HepG2 (cell line): ENCODE measurements around the gene EVL. TPM values are rescaled to one million over a fixed set of nuclear protein-coding genes. Genes with fewer than 3 reads are reported as not detected.

Source experiments
- BCL3 ChIP-seq: sonication (generic); formaldehyde crosslinking; IDR thresholded peaks from 2 replicates; pipeline ENCODE4 v1.5.1; 2020; ENCODE audit warnings: mild to moderate bottlenecking, missing genetic modification reagents, moderate library complexity
- DRAP1 ChIP-seq: IDR thresholded peaks from 2 replicates; pipeline ENCODE4 v1.6.1; 2016; ENCODE audit warnings: missing genetic modification reagents, missing compliant biosample characterization
- ESRRA ChIP-seq: sonication (generic); formaldehyde crosslinking; IDR thresholded peaks from 2 replicates; pipeline ENCODE4 v1.5.1; 2020; ENCODE audit warnings: mild to moderate bottlenecking, low read depth, missing genetic modification reagents
- FOSL2 ChIP-seq: sonication (generic); formaldehyde crosslinking; IDR thresholded peaks from 2 replicates; pipeline ENCODE4 v1.4.0; 2020; ENCODE audit warnings: missing genetic modification reagents
- GRHL1 ChIP-seq: sonication (generic); formaldehyde crosslinking; conservative IDR thresholded peaks from 2 replicates; pipeline ENCODE4 v1.8.0; 2022; ENCODE audit warnings: missing genetic modification reagents
- JUNB ChIP-seq: sonication (generic); formaldehyde crosslinking; IDR thresholded peaks from 2 replicates; pipeline ENCODE4 v1.8.0; 2022; ENCODE audit warnings: missing genetic modification reagents, mild to moderate bottlenecking, borderline replicate concordance
- KDM4B ChIP-seq: sonication (generic); formaldehyde crosslinking; IDR thresholded peaks from 2 replicates; pipeline ENCODE4 v1.4.0; 2020; ENCODE audit warnings: missing genetic modification reagents
- MXD1 ChIP-seq: sonication (generic); formaldehyde crosslinking; IDR thresholded peaks from 2 replicates; pipeline ENCODE4 v1.4.0; 2020; ENCODE audit warnings: mild to moderate bottlenecking, missing genetic modification reagents
- NFIB ChIP-seq: sonication (generic); formaldehyde crosslinking; IDR thresholded peaks from 2 replicates; pipeline ENCODE4 v1.9.0; 2021; ENCODE audit warnings: missing genetic modification reagents, mild to moderate bottlenecking, borderline replicate concordance
- STAG1 ChIP-seq: sonication (generic); formaldehyde crosslinking; IDR thresholded peaks from 2 replicates; pipeline ENCODE4 v1.4.0; 2020; ENCODE audit warnings: missing genetic modification reagents
- TRIM22 ChIP-seq: fragments of 450-650 bp; IDR thresholded peaks from 2 replicates; pipeline ENCODE4 v1.6.1; 2017
- ZKSCAN5 ChIP-seq: sonication (generic); formaldehyde crosslinking; IDR thresholded peaks from 2 replicates; pipeline ENCODE4 v1.5.1; 2020; ENCODE audit warnings: mild to moderate bottlenecking, missing genetic modification reagents
- ZNF3 ChIP-seq: IDR thresholded peaks from 2 replicates; pipeline ENCODE4 v1.7.0; 2017; ENCODE audit warnings: inconsistent platforms
- ZNF367 ChIP-seq: sonication (generic); formaldehyde crosslinking; IDR thresholded peaks from 2 replicates; pipeline ENCODE4 v1.4.0; 2020; ENCODE audit warnings: missing genetic modification reagents, borderline replicate concordance
- ZNF451 ChIP-seq: sonication (generic); formaldehyde crosslinking; IDR thresholded peaks from 2 replicates; pipeline ENCODE4 v1.5.0; 2020; ENCODE audit warnings: mild to moderate bottlenecking, missing genetic modification reagents
- ZNF589 ChIP-seq: sonication (generic); formaldehyde crosslinking; conservative IDR thresholded peaks from 2 replicates; pipeline ENCODE4 v1.8.0; 2022; ENCODE audit warnings: mild to moderate bottlenecking, moderate library complexity, missing genetic modification reagents
- ZNF710 ChIP-seq: sonication (generic); formaldehyde crosslinking; IDR thresholded peaks from 2 replicates; pipeline ENCODE4 v1.5.0; 2020; ENCODE audit warnings: mild to moderate bottlenecking, missing genetic modification reagents, borderline replicate concordance
- ZNF800 ChIP-seq: sonication (generic); formaldehyde crosslinking; IDR thresholded peaks from 2 replicates; pipeline ENCODE4 v1.4.0; 2020; ENCODE audit warnings: missing genetic modification reagents
- ZNF891 ChIP-seq: sonication (generic); formaldehyde crosslinking; IDR thresholded peaks from 2 replicates; pipeline ENCODE4 v1.5.0; 2020; ENCODE audit warnings: mild to moderate bottlenecking, missing genetic modification reagents
- polyA plus RNA-seq, 8 experiments: library from polyadenylated mRNA; depleted of rRNA in 3 of 8; stranded (reverse) in 7 of 8; unstranded in 1 of 8; fragments of >200 nt; fragmentation: Illumina TruSeq in 4 of 8; extraction: Trizol in 4 of 8; gene quantifications; 2 replicates each; pipeline versions ENCODE4 v1.2.1 to v1.2.3, GENCODE V29; 2011 to 2016; ENCODE audit warnings: low read depth in 4 of 8, missing spikeins in 1 of 8, mixed read lengths in 1 of 8; ENCODE audit not compliant: insufficient read depth in 1 of 8
- total RNA-seq, 5 experiments: library from RNA; depleted of rRNA; stranded (reverse); fragments of >200 nt; fragmentation: Illumina TruSeq; extraction: Trizol; gene quantifications; 2 replicates each; pipeline ENCODE4 v1.2.3, GENCODE V29; 2016; ENCODE audit warnings: low read depth in 1 of 5

The EVL gene
- total and polyA plus RNA-seq, 2 of the 13 experiments (the other 11 are each of a cell fraction or from before 2014, with no cell fraction given): 15.1 to 31.2 TPM

GRCh38 chr14:100192672-100193416, 127.6 kb downstream of the EVL start (continued):
- TF ChIP-seq BCL3 (CRISPR knock-in tag) (no peak), ZKSCAN5 (CRISPR knock-in tag) (no peak), ZNF710 (CRISPR knock-in tag) (peak; percentile 61; the same call in 1 of the 2 replicates), MXD1 (CRISPR knock-in tag) (no peak; the same call in 1 of the 2 replicates), ESRRA (CRISPR knock-in tag) (peak; percentile 85; the same call in 1 of the 2 replicates), DRAP1 (CRISPR knock-in tag) (peak; percentile 90), TRIM22 (no peak), ZNF367 (CRISPR knock-in tag) (no peak), ZNF891 (no peak), NFIB (CRISPR knock-in tag) (no peak), JUNB (CRISPR knock-in tag) (no peak), GRHL1 (CRISPR knock-in tag) (no peak), ZNF451 (CRISPR knock-in tag) (peak; percentile 88; the same call in 1 of the 2 replicates), ZNF589 (no peak), ZNF3 (CRISPR knock-in tag) (no peak), STAG1 (CRISPR knock-in tag) (peak; percentile 89), FOSL2 (CRISPR knock-in tag) (peak; percentile 7; the same call in 1 of the 2 replicates), ZNF800 (CRISPR knock-in tag) (peak; percentile 74), KDM4B (CRISPR knock-in tag) (peak; percentile 98)
